Stomach (tissue), 9 donors: ENCODE results near the gene HTT. TPM values are rescaled to one million over a fixed set of nuclear protein-coding genes. Genes with fewer than 3 reads are reported as not detected.

Source experiments
- DNase-seq, 2 donors: peaks; one replicate each; pipeline versions ENCODE4 v3.0.0 to v3.0.0-alpha.2; 2013 to 2019
- H3K27ac ChIP-seq, 5 donors: fragments of 200-600 bp in 4 of 5; sonication (generic) in 4 of 5; one replicate each; pipeline ENCODE4 v1.5.1; 2013 to 2019; ENCODE audit warnings: mild to moderate bottlenecking in 1 of 5, moderate library complexity in 1 of 5
- H3K27me3 ChIP-seq, 3 donors: fragments of 200-600 bp; sonication (generic); one replicate each; pipeline ENCODE4 v1.5.1; 2017 to 2019; ENCODE audit warnings: mixed run types in 1 of 3
- H3K36me3 ChIP-seq, 4 donors: fragments of 200-600 bp; sonication (generic); 1 replicate in 3 of 4; 2 replicates in 1 of 4; pipeline ENCODE4 v1.5.1; 2016 to 2019
- H3K4me1 ChIP-seq, 4 donors: fragments of 200-600 bp; sonication (generic); one replicate each; pipeline ENCODE4 v1.5.1; 2016 to 2019
- H3K4me3 ChIP-seq, 4 donors: fragments of 200-600 bp; sonication (generic) in 3 of 4; one replicate each; pipeline ENCODE4 v1.5.1; 2016 to 2019; ENCODE audit warnings: mild to moderate bottlenecking in 1 of 4
- H3K9me3 ChIP-seq, 4 donors: fragments of 200-600 bp; sonication (generic); one replicate each; pipeline ENCODE4 v1.5.1; 2016 to 2019
- CTCF ChIP-seq, 7 experiments: fragments of 450-650 bp in 4 of 7; fragments of 200-600 bp in 3 of 7; sonication (generic) in 3 of 7; IDR thresholded peaks; one replicate each; pipeline ENCODE4 v1.5.1; 2016 to 2019; ENCODE audit warnings: antibody characterized with exemption in 7 of 7, control low read depth in 2 of 7, mild to moderate bottlenecking in 1 of 7
- EP300 ChIP-seq: sonication (generic); formaldehyde crosslinking; IDR thresholded peaks from one replicate; pipeline ENCODE4 v1.6.1; 2017; ENCODE audit warnings: antibody characterized with exemption
- POLR2A ChIP-seq, 4 donors: fragments of 450-650 bp; IDR thresholded peaks; one replicate each; pipeline ENCODE4 v1.6.1; 2016; ENCODE audit warnings: antibody characterized with exemption in 4 of 4, control low read depth in 2 of 4, mild to moderate bottlenecking in 1 of 4, moderate library complexity in 1 of 4
- POLR2AphosphoS5 ChIP-seq, 3 donors: sonication (generic); formaldehyde crosslinking; IDR thresholded peaks; one replicate each; pipeline ENCODE4 v1.6.1; 2016; ENCODE audit warnings: antibody characterized with exemption in 3 of 3
- WGBS, 5 donors: extraction: QIAGEN DNeasy Blood & Tissue Kit in 3 of 5; methylation state at CpG; one replicate each; pipeline versions ENCODE4 v1.1.5 to v1.1.7; 2013 to 2018; 5-methylcytosine and 5-hydroxymethylcytosine counted together
- intact Hi-C: fragments of 100-400 bp; cut with DNase I; formaldehyde crosslinking; loops from one replicate; pipeline ENCODE4 v1.15.1; 2023; ENCODE audit warnings: low total_unique reads
- polyA plus RNA-seq, 3 donors: library from polyadenylated mRNA; stranded (reverse); fragments of 200-250 nt; gene quantifications; one replicate each; pipeline ENCODE4 v1.2.3, GENCODE V29; 2013
- total RNA-seq, 5 donors: library from RNA; depleted of rRNA; stranded (reverse); fragments of >200 nt; gene quantifications; one replicate each; pipeline versions ENCODE4 v1.1.0 to v1.2.3, GENCODE V29; 2014 to 2016
- donor health status: healthy with polysubstance abuse.
- donor health status: Bipolar disorder and iron deficiency.
- donor health status: healthy.

HTT gene
- total and polyA plus RNA-seq, 8 donors: 3.4 to 95.7 (median 41.6) TPM

DNA sequence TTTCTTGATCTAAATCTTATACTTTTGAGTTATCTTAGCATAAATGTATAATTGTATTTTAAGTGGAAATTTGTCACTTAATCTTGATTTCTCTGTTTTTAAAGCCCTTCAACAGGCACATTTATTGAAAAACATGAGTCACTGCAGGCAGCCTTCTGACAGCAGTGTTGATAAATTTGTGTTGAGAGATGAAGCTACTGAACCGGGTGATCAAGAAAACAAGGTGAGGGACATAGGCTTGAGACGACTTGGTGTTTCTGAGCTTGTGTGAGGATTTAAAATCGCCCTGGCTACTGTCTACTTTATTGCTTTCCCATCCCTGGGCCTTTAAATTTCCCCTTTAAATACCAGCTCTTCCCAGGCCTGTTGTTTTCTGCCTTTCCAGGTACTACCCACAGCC lies 55.7 kb downstream of the HTT start:
- Histone ChIP-seq H3K27ac (no peak overlapping the region), H3K4me1 (peaks cover under 1 to 20% (median 19%) of the 10 kb centered on the region in 4 donors), H3K4me3 (no peak overlapping the region), H3K27me3 (no peaks in the 10 kb centered on the region), H3K36me3 (peaks cover 39 to 98% (median 94%) of the 10 kb centered on the region in 4 donors), H3K9me3 (no peaks in the 10 kb centered on the region)
- 80 to 91% (median 84%) methylated on average over 3 of the region's 3 CpGs for WGBS, 5 donors
- no peak for TF ChIP-seq POLR2A (IDR thresholded peaks at IDR 0.05)
- no peak for TF ChIP-seq CTCF (IDR thresholded peaks at IDR 0.05)
- no peak for TF ChIP-seq POLR2AphosphoS5 (IDR thresholded peaks at IDR 0.05)
- no peak for TF ChIP-seq EP300
- intact Hi-C loops: no loop called here
- DNase-seq: no peak

GRCh38 chr4:3130826-3131225 lies 56.3 kb downstream of the HTT start:
- Histone ChIP-seq H3K4me1 (peaks cover 7 to 27% (median 25%) of the 10 kb centered on the region in 4 donors), H3K27ac (no peak overlapping the region), H3K4me3 (no peak overlapping the region), H3K27me3 (no peaks in the 10 kb centered on the region), H3K9me3 (no peaks in the 10 kb centered on the region), H3K36me3 (peaks cover 39 to 98% (median 95%) of the 10 kb centered on the region in 4 donors)
- intact Hi-C loops: no loop called here
- no peak for DNase-seq
- 70 to 84% (median 77%) methylated on average over 4 of the region's 4 CpGs for WGBS, 5 donors
- no peak for TF ChIP-seq POLR2AphosphoS5 (IDR thresholded peaks at IDR 0.05)
- TF ChIP-seq CTCF (IDR thresholded peaks at IDR 0.05): no peak
- TF ChIP-seq EP300: no peak
- no peak for TF ChIP-seq POLR2A (IDR thresholded peaks at IDR 0.05)

DNA sequence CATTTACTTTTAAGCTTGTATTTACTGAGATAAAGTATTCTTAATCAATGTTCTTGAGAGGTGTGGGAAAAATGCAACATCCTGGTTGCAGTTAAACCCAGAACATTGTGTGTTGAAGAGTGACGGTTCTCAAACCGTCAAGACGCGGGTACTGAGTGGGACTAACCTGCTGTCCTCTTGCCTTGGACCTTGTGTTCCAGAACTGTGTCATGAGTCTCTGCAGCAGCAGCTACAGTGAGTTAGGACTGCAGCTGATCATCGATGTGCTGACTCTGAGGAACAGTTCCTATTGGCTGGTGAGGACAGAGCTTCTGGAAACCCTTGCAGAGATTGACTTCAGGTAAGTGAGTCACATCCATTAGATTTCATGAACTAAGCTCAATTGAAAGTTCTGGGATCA lies 59.7 kb downstream of the HTT start:
- peak overlapping the region in 3 of 5 donors; percentile 42 to 68 (median 68) for H3K27ac ChIP-seq
- intact Hi-C loops: no loop called here

DNA sequence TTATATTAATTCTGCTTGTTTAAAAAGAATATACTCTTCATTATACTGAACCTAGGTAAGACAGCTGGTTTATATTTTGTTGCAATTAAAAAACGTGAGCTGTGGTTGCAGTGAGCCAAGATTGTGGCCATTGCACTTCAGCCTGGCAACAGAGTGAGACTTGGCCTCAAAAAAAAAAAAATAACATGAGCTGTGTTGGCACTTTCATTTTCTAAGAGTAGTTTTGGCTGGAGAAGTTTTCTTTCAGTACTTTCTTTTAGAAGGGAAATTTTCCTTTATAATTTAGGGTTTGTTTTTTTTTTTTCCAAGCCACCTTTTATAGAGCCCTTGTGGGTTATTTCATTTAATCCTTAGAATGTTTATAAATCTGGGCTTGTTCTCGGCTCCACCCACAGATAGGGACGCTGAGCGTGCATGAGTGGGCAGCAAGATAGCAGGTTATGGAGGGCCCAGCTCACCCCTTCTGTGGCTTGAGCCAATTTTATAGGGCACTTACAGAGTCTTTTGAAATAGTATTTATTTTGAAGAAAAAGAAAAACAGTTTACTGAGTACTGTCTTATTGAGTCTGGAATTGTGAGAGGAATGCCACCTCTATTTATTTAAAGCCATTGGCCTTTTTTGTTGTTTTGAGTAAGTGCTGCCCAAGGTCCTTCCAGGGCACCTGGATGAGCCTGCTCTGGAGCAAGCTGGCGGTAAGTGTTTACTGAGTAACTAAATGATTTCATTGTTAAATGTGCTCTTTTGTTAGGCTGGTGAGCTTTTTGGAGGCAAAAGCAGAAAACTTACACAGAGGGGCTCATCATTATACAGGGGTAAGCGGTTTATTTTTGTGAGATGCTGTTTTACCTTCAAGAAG lies 60.9 kb downstream of the HTT start:
- H3K27me3 ChIP-seq: no peaks in the 10 kb centered on the region
- WGBS, 5 donors: 24 to 32% (median 28%) methylated on average over 6 of the region's 6 CpGs
- TF ChIP-seq POLR2A (IDR thresholded peaks at IDR 0.05): no peak
- TF ChIP-seq POLR2AphosphoS5 (IDR thresholded peaks at IDR 0.05): no peak
- no peak for TF ChIP-seq CTCF (IDR thresholded peaks at IDR 0.05)
- TF ChIP-seq EP300: no peak
- no peaks in the 10 kb centered on the region for H3K9me3 ChIP-seq
- peak overlapping the region in 4 of 5 donors; percentile 42 to 68 (median 66) for H3K27ac ChIP-seq
- H3K4me1 ChIP-seq: peaks cover 7 to 32% (median 28%) of the 10 kb centered on the region in 4 donors
- peak in 1 of 2 donors; percentile 9 for DNase-seq
- peak overlapping the region in 3 of 4 donors; percentile 6 to 23 (median 10) for H3K4me3 ChIP-seq
- peaks cover 17 to 100% (median 94%) of the 10 kb centered on the region in 4 donors for H3K36me3 ChIP-seq
- intact Hi-C loops: no loop called here

More for the DNA sequence above, 59.7 kb downstream of the HTT start:
- Histone ChIP-seq H3K27me3 (no peaks in the 10 kb centered on the region), H3K9me3 (no peaks in the 10 kb centered on the region), H3K4me3 (peak overlapping the region in 1 of 4 donors; percentile 2), H3K4me1 (peaks cover 7 to 32% (median 28%) of the 10 kb centered on the region in 4 donors), H3K36me3 (peaks cover 22 to 99% (median 94%) of the 10 kb centered on the region in 4 donors)
- 19 to 69% (median 35%) methylated on average over 5 of the region's 5 CpGs for WGBS, 5 donors
- DNase-seq: no peak
- no peak for TF ChIP-seq POLR2AphosphoS5 (IDR thresholded peaks at IDR 0.05)
